OCI-LY7 (cell line): ENCODE data around the gene USH2A. TPM values are rescaled to one million over a fixed set of nuclear protein-coding genes. Genes with fewer than 3 reads are reported as not detected.

ENCODE experiments used
- BruUV-seq: library from RNA; stranded (reverse); fragments of 400-500 nt; replicated peaks from 2 replicates; lab custom pipeline; 2021; lab: Mats Ljungman, UMichigan
- CTCF ChIA-PET: fragments of 300-600 bp; sonication (Branson Sonifier 250); formaldehyde crosslinking; loops from one replicate; lab custom pipeline; 2022; ENCODE audit warnings: antibody characterized with exemption; ENCODE audit not compliant: unreplicated experiment; lab: Charles Lee
- POLR2A ChIA-PET: fragments of 300-600 bp; sonication (Branson Sonifier 250); formaldehyde crosslinking; loops from one replicate; lab custom pipeline; 2022; ENCODE audit warnings: antibody characterized with exemption; lab: Charles Lee
- DNase-seq: peaks from one replicate; pipeline ENCODE4 v3.0.0-alpha.2; 2015; ENCODE audit warnings: low spot score
- H2AFZ ChIP-seq: fragments of 200-600 bp; sonication (generic), shearing (Covaris generic); 2 replicates; pipeline ENCODE4 v1.6.1; 2014; ENCODE audit warnings: mild to moderate bottlenecking, antibody characterized with exemption, low read length, moderate library complexity
- H3K27ac ChIP-seq: fragments of 200-600 bp; sonication (generic); 2 replicates; pipeline ENCODE4 v1.5.1; 2014; ENCODE audit warnings: mixed run types, low read depth, mild to moderate bottlenecking, moderate library complexity, low read length, inconsistent platforms; ENCODE audit not compliant: poor library complexity, severe bottlenecking
- H3K36me3 ChIP-seq: fragments of 200-600 bp; sonication (generic); 2 replicates; pipeline ENCODE4 v1.6.1; 2014; ENCODE audit warnings: mild to moderate bottlenecking, antibody characterized with exemption, low read length, moderate library complexity, mixed read lengths; ENCODE audit not compliant: insufficient read depth
- H3K4me1 ChIP-seq: fragments of 200-600 bp; sonication (generic); 2 replicates; pipeline ENCODE4 v1.5.1; 2014; ENCODE audit warnings: mild to moderate bottlenecking, low read length; ENCODE audit not compliant: insufficient read depth, poor library complexity, severe bottlenecking
- H3K4me2 ChIP-seq: fragments of 200-600 bp; sonication (generic); 2 replicates; pipeline ENCODE4 v1.6.1; 2014; ENCODE audit warnings: mild to moderate bottlenecking, low read length
- H3K4me3 ChIP-seq: fragments of 200-600 bp; sonication (generic); 2 replicates; pipeline ENCODE4 v1.5.1; 2014; ENCODE audit warnings: mild to moderate bottlenecking, low read depth, low read length; ENCODE audit not compliant: poor library complexity, severe bottlenecking
- H3K79me2 ChIP-seq: fragments of 200-600 bp; sonication (generic); 2 replicates; pipeline ENCODE4 v1.6.1; 2016; ENCODE audit warnings: low read depth, mild to moderate bottlenecking, low read length, moderate library complexity, mixed read lengths; ENCODE audit not compliant: insufficient read depth
- H3K9me2 ChIP-seq: fragments of 200-600 bp; sonication (generic); 2 replicates; pipeline ENCODE4 v1.6.1; 2016; ENCODE audit warnings: mild to moderate bottlenecking, low read length, mixed read lengths; ENCODE audit not compliant: insufficient read depth
- H3K9me3 ChIP-seq: fragments of 200-600 bp; sonication (generic); 2 replicates; pipeline ENCODE4 v1.6.1; 2014; ENCODE audit warnings: mild to moderate bottlenecking, mixed run types, low read length, mixed read lengths
- H4K20me1 ChIP-seq: fragments of 200-600 bp; sonication (generic); 2 replicates; pipeline ENCODE4 v1.6.1; 2014; ENCODE audit warnings: mild to moderate bottlenecking, antibody characterized with exemption, low read length, moderate library complexity, mixed read lengths; ENCODE audit not compliant: insufficient read depth
- CTCF ChIP-seq: fragments of 200-600 bp; sonication (generic); conservative IDR thresholded peaks from 2 replicates; pipeline ENCODE4 v1.5.1; 2014; ENCODE audit warnings: mild to moderate bottlenecking, antibody characterized with exemption, low read length, moderate library complexity, mixed read lengths
- EZH2phosphoT487 ChIP-seq: fragments of 200-600 bp; sonication (generic); IDR thresholded peaks from 2 replicates; pipeline ENCODE4 v1.6.1; 2018; ENCODE audit warnings: low read depth, borderline replicate concordance, mild to moderate bottlenecking, mixed run types, antibody characterized with exemption, low read length, moderate library complexity, mixed read lengths
- intact Hi-C: fragments of 100-400 bp; cut with micrococcal nuclease; formaldehyde crosslinking; loops from one replicate; pipeline ENCODE4 v1.10.0; 2022; ENCODE audit not compliant: unreplicated experiment
- total RNA-seq, 2 experiments: library from RNA; depleted of rRNA in 1 of 2; stranded (reverse); fragments of >200 nt in 1 of 2; shearing (Covaris generic) in 1 of 2; gene quantifications; 2 replicates each; pipeline ENCODE4 v1.2.3, GENCODE V29; 2014 to 2022

USH2A gene
- total RNA-seq, 2 experiments from 2014 or later, result not detected

GRCh38 chr1:216330262-216330661 is 93.0 kb downstream of the USH2A start:
- intact Hi-C loops, result no loop called here
- Histone ChIP-seq H3K4me1 (no peaks in the 10 kb centered on the region), H4K20me1 (no peaks in the 10 kb centered on the region), H3K79me2 (no peaks in the 10 kb centered on the region), H3K4me3 (no peak overlapping the region), H3K9me3 (no peaks in the 10 kb centered on the region), H3K36me3 (no peaks in the 10 kb centered on the region), H2AFZ (no peak overlapping the region), H3K27ac (no peak overlapping the region), H3K9me2 (no peaks in the 10 kb centered on the region), H3K4me2 (no peak overlapping the region)
- no peak for DNase-seq
- BruUV-seq, result no TSS peak
- ChIA-PET POLR2A (no interaction called here), CTCF (no interaction called here)
- TF ChIP-seq CTCF, result no peak
- TF ChIP-seq EZH2phosphoT487, result no peak

- Histone ChIP-seq H3K9me3 (no peaks in the 10 kb centered on the region), H3K4me3 (no peak overlapping the region), H3K79me2 (no peaks in the 10 kb centered on the region), H3K4me1 (no peaks in the 10 kb centered on the region), H2AFZ (no peak overlapping the region), H3K27ac (no peak overlapping the region), H3K36me3 (no peaks in the 10 kb centered on the region), H3K9me2 (no peaks in the 10 kb centered on the region), H3K4me2 (no peak overlapping the region), H4K20me1 (no peaks in the 10 kb centered on the region)
- DNase-seq, result no peak
- BruUV-seq, result no TSS peak
- intact Hi-C loops, result no loop called here
- CTCF ChIA-PET, result no interaction called here
- POLR2A ChIA-PET, result no interaction called here
- TF ChIP-seq CTCF (no peak), EZH2phosphoT487 (no peak)
These were observed 97.3 kb downstream of the USH2A start for GRCh38 chr1:216325946-216326345.

- CTCF ChIA-PET, result no interaction called here
- POLR2A ChIA-PET, result no interaction called here
- H3K79me2 ChIP-seq, result no peaks in the 10 kb centered on the region
- no peak for DNase-seq
- H3K4me1 ChIP-seq, result no peaks in the 10 kb centered on the region
- intact Hi-C loops, result no loop called here
- no TSS peak for BruUV-seq
- H2AFZ ChIP-seq, result no peak overlapping the region
- H3K36me3 ChIP-seq, result no peaks in the 10 kb centered on the region
- TF ChIP-seq CTCF, result no peak
- no peak for TF ChIP-seq EZH2phosphoT487
- H3K4me3 ChIP-seq, result no peak overlapping the region
- no peaks in the 10 kb centered on the region for H3K9me2 ChIP-seq
- H3K4me2 ChIP-seq, result no peak overlapping the region
- no peaks in the 10 kb centered on the region for H3K9me3 ChIP-seq
- no peaks in the 10 kb centered on the region for H4K20me1 ChIP-seq
- H3K27ac ChIP-seq, result no peak overlapping the region
These were observed 97.9 kb downstream of the USH2A start for GRCh38 chr1:216325336-216325735.
